DMS 273 treated with DMSO at 0.1 percent for 48 hours (cell line): Measurements from ENCODE around the gene MFAP3L.

Experiments used
- DNase-seq: peaks from one replicate; lab custom pipeline; 2025; lab: John Stamatoyannopoulos, UW

The MFAP3L gene

GRCh38 chr4:170017252-170017651, 8.9 kb downstream of the MFAP3L start:
- no peak for DNase-seq

GRCh38 chr4:170015285-170015684, 10.9 kb downstream of the MFAP3L start:
- DNase-seq: no peak

- DNase-seq: no peak
Measured at GRCh38 chr4:170014359-170015011, 11.7 kb downstream of the MFAP3L start.

- DNase-seq: no peak
Measured at GRCh38 chr4:170012629-170012958, 13.6 kb downstream of the MFAP3L start.

GRCh38 chr4:170011921-170012628, 14.1 kb downstream of the MFAP3L start:
- no peak for DNase-seq

- DNase-seq: no peak
Measured at GRCh38 chr4:170009291-170009690, 16.9 kb downstream of the MFAP3L start.

- no peak for DNase-seq
Measured at GRCh38 chr4:170008801-170009200, 17.4 kb downstream of the MFAP3L start.

- no peak for DNase-seq
Measured at GRCh38 chr4:170008371-170008770, 17.8 kb downstream of the MFAP3L start.

- no peak for DNase-seq
Measured at GRCh38 chr4:170007113-170007512, 19.1 kb downstream of the MFAP3L start.

- DNase-seq: no peak
Measured at GRCh38 chr4:170005472-170005871, 20.7 kb downstream of the MFAP3L start.

- no peak for DNase-seq
Measured at GRCh38 chr4:170004651-170005295, 21.4 kb downstream of the MFAP3L start.

- no peak for DNase-seq
Measured at GRCh38 chr4:170003071-170004070, 22.8 kb downstream of the MFAP3L start.

GRCh38 chr4:170001745-170002267, 24.4 kb downstream of the MFAP3L start:
- no peak for DNase-seq

- DNase-seq: no peak
Measured at GRCh38 chr4:170001011-170001744, 25.0 kb downstream of the MFAP3L start.

GRCh38 chr4:169999923-170000322, 26.3 kb downstream of the MFAP3L start:
- DNase-seq: no peak

- DNase-seq: no peak
Measured at GRCh38 chr4:169998981-169999380, 27.2 kb downstream of the MFAP3L start.

- DNase-seq: no peak
Measured at GRCh38 chr4:169996379-169997240, 29.6 kb downstream of the MFAP3L start.

GRCh38 chr4:169993531-169993930, 32.7 kb downstream of the MFAP3L start:
- DNase-seq: no peak

GRCh38 chr4:169988252-169988651, 37.9 kb downstream of the MFAP3L start:
- DNase-seq: no peak
